ENCODE results near the gene FAXDC2.

FAXDC2 gene, protein sequence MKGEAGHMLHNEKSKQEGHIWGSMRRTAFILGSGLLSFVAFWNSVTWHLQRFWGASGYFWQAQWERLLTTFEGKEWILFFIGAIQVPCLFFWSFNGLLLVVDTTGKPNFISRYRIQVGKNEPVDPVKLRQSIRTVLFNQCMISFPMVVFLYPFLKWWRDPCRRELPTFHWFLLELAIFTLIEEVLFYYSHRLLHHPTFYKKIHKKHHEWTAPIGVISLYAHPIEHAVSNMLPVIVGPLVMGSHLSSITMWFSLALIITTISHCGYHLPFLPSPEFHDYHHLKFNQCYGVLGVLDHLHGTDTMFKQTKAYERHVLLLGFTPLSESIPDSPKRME

DNA sequence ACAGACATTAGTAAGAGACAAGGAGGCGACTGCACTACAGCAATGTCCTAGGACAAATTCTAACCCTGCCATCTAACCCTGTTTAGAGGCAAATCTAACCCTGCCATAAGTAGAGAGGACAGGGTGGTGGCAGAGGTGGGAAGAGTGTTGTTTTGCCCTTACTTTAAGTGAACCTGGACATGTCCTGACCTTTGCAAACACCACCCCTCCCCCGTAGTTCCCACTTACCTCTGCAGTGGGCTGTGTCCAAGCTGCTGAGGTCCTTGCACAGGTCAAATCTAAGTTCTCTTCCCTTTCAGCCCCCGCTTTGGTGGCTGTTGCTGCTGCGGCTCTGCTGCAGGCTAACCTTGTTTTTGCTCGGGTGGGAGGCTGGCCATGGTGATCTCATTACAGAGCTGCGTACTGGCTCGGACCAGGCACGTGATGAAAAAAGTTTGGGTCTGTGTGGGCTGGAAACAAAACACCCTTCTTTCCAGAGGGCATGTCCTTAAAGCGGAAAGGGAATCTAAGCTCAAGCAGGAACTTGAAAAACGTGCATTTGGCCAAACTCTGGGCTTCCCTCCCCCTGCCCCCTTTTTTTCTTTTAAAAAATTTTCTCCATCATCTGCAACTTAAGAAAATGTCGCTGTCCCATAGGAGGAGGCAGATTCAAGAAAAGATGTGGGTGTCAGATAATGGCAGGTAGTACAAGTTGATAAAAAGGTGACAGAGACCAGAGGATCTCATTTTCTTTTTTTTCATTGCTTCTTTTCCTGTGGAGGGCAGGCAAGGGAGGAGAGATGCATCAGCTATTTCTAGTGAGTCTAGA, at the start of gene FAXDC2:
TSS of gene FAXDC2 (minus strand) at position 349 of the 808 bp plus-strand sequence. CDS start 12,425 bp downstream, outside the sequence.
- Mint-ChIP-seq H3K36me3 (ENCODE audit: low read depth) (peaks cover 4% of the 10 kb centered on the region), H3K4me3 (peak within 1 kb of the TSS; percentile 84 to 90 (median 89))

DNA sequence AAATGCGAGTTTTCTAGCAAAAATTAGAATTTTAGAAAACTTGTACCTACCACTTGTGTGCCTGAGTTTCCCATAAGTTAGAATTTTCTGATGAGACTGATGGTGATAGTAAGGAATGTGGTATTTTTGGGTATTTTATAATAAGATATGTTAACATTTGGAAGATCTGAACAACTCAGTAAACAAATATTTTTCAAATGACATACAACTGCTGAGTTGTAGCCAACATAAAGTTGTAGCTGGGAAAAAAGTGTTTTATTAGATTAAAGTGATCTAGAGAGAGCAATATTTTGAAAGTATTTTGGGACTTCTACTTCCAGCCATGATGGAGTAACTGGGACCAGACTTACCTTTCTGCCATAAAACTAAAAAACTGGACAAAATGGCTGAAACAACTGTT, 49.7 kb upstream of the FAXDC2 start:
- Mint-ChIP-seq H3K36me3 (ENCODE audit: low read depth) (peaks cover 72% of the 10 kb centered on the region), H3K27me3 (ENCODE audit: low read depth) (no peaks in the 10 kb centered on the region), H3K4me1 (no peaks in the 10 kb centered on the region), H3K9me3 (no peaks in the 10 kb centered on the region), H3K4me3 (no peak overlapping the region), H3K27ac (no peak overlapping the region)
- TF ChIP-seq, protein P1, sequence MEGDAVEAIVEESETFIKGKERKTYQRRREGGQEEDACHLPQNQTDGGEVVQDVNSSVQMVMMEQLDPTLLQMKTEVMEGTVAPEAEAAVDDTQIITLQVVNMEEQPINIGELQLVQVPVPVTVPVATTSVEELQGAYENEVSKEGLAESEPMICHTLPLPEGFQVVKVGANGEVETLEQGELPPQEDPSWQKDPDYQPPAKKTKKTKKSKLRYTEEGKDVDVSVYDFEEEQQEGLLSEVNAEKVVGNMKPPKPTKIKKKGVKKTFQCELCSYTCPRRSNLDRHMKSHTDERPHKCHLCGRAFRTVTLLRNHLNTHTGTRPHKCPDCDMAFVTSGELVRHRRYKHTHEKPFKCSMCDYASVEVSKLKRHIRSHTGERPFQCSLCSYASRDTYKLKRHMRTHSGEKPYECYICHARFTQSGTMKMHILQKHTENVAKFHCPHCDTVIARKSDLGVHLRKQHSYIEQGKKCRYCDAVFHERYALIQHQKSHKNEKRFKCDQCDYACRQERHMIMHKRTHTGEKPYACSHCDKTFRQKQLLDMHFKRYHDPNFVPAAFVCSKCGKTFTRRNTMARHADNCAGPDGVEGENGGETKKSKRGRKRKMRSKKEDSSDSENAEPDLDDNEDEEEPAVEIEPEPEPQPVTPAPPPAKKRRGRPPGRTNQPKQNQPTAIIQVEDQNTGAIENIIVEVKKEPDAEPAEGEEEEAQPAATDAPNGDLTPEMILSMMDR (IDR thresholded peaks at IDR 0.05; ENCODE audit: unreplicated experiment in 3 of 3), result no peak

More for the DNA sequence above, at the start of gene FAXDC2:
- Mint-ChIP-seq H3K27me3 (ENCODE audit: low read depth) (no peaks in the 10 kb centered on the region), H3K4me1 (peaks cover 28% of the 10 kb centered on the region), H3K9me3 (no peaks in the 10 kb centered on the region), H3K27ac (peak within 1 kb of the TSS; percentile 91 to 96 (median 95))
- TF ChIP-seq, protein P1 (IDR thresholded peaks at IDR 0.05; ENCODE audit: unreplicated experiment in 3 of 3), result no peak

DNA sequence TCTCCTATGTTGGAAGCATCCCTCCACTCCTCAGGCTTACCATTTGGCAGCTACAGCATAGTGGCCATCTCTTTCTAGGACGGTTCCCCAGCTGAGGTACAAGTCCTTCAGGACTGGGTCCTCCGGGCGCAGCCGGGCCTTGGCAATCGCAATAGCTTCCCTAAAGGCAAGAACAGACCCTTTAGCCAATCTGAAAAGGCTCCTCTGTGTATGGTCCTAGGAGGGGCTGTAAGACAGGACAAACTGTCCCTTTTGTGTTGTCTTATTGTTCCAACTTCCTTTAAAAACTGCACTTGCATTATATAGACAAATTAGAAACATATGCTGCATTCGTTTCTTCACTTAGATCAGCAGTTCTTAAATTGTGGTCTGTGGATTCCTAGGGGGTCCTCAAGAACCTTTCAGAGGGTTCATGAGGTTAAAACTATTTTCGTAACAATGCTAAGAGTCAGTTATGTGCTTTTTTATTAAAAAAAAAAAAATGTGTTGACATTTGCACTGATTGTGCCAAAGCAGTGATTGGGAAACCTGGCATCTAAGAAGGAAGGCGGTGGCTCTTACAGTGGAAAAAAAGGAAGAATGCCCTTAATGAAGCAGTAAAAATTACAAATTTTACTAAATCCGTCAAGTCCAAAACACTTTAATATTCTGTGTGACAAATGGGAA, 48.9 kb upstream of the FAXDC2 start:
- no peaks in the 10 kb centered on the region for H3K27me3 Mint-ChIP-seq (ENCODE audit: low read depth)
- H3K4me3 Mint-ChIP-seq, result no peak overlapping the region
- H3K27ac Mint-ChIP-seq, result no peak overlapping the region
- no peaks in the 10 kb centered on the region for H3K9me3 Mint-ChIP-seq
- no peaks in the 10 kb centered on the region for H3K4me1 Mint-ChIP-seq
- peaks cover 68% of the 10 kb centered on the region for H3K36me3 Mint-ChIP-seq (ENCODE audit: low read depth)
- TF ChIP-seq, protein P1 (IDR thresholded peaks at IDR 0.05; ENCODE audit: unreplicated experiment in 3 of 3), result no peak

DNA sequence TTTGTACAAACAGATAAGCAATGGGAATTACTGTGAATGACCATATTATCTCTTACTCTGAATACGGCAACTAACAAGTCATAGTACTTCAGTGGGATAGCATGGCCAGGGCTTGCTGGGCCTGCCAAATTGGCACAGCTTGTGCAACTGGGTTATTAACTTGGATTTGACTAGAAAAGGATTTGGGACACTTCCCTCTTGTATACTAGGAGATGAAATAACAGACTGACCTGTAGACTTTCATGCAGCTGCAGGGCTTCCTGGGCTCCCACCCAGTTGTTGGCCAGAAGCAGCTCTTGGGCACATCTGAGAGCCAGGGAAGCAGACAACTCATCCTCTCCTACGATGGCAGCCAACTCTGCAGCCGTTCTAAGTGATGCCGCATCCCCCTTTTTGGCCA, 47.8 kb upstream of the FAXDC2 start:
- Mint-ChIP-seq H3K36me3 (ENCODE audit: low read depth) (peaks cover 70% of the 10 kb centered on the region), H3K27me3 (ENCODE audit: low read depth) (no peaks in the 10 kb centered on the region), H3K27ac (no peak overlapping the region), H3K9me3 (no peaks in the 10 kb centered on the region), H3K4me3 (no peak overlapping the region), H3K4me1 (no peaks in the 10 kb centered on the region)
- TF ChIP-seq, protein P1 (IDR thresholded peaks at IDR 0.05; ENCODE audit: unreplicated experiment in 3 of 3), result no peak

DNA sequence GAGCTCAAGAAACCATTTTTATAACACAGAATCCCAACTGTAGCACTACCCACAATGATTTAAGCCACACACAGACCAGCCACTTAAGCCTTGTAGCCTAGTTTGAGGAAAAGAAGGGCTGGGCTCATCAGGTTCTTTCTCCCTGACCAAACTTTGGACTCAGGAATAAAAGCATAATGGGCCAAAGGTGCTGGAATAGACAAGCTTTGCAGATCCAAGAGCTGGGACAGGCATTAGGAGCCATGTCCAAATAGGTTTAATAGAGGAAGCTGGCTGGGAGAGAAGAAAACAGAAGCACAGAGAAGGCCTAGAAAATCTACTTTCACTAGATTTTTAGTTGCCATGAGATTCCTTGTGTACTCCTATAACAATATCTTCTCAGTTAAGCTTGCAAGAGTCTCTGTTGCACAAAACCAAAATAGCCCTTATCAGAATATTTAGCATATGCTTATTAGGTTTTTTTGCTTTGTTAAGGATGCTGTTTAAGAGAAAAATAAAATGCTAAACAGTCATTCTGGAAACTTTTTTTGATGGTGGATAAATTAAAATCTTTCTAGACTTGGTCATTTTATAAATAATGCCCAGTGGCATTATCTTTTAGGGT, 46.3 kb upstream of the FAXDC2 start:
- H3K4me3 Mint-ChIP-seq, result no peak overlapping the region
- H3K27ac Mint-ChIP-seq, result no peak overlapping the region
- no peaks in the 10 kb centered on the region for H3K4me1 Mint-ChIP-seq
- H3K36me3 Mint-ChIP-seq (ENCODE audit: low read depth), result peaks cover 67% of the 10 kb centered on the region
- H3K9me3 Mint-ChIP-seq, result no peaks in the 10 kb centered on the region
- H3K27me3 Mint-ChIP-seq (ENCODE audit: low read depth), result no peaks in the 10 kb centered on the region
- TF ChIP-seq, protein P1 (IDR thresholded peaks at IDR 0.05; ENCODE audit: unreplicated experiment in 3 of 3), result no peak
